ENCODE measurements around the gene LSM14B.

LSM14B gene

GRCh38 chr20:62085206-62085605 lies 37.1 kb upstream of the LSM14B start:
- WGBS (ENCODE audit: insufficient coverage) = 91% methylated on average over 8 of the region's 9 CpGs
- no peaks in the 10 kb centered on the region for H3K4me1 ChIP-seq (ENCODE audit: control extremely low read depth in 1 of 4, control insufficient read depth in 4 of 4, insufficient read depth in 4 of 4, low read length in 3 of 4)
- H3K9me3 ChIP-seq (ENCODE audit: control extremely low read depth in 1 of 5, control insufficient read depth in 4 of 5, insufficient read depth in 2 of 5, low read depth in 1 of 5, low read length in 4 of 5) = peaks cover 0 to 3% (median 0%) of the 10 kb centered on the region in 5 experiments
- H3K36me3 ChIP-seq (ENCODE audit: control insufficient read depth in 4 of 4, insufficient read depth in 4 of 4, low read length in 3 of 4) = no peaks in the 10 kb centered on the region
- H3K27ac ChIP-seq (ENCODE audit: insufficient read depth in 1 of 2, low read depth in 1 of 2, low read length in 2 of 2, poor library complexity in 1 of 2, severe bottlenecking in 2 of 2) = no peak overlapping the region
- CTCF ChIA-PET = interaction anchor here (1.1 kb wide), 1 partner anchor 9 kb away, joined by 3 read pairs; no protein-coding TSS in a partner anchor
- POLR2A ChIA-PET = interaction anchor here (1.1 kb wide), 1 partner anchor 19 kb away, joined by 3 read pairs; no protein-coding TSS in a partner anchor
- H3K4me3 ChIP-seq (ENCODE audit: control insufficient read depth in 1 of 7, extremely low read depth in 1 of 7, insufficient read depth in 4 of 7, low read depth in 2 of 7, low read length in 6 of 7) = no peak overlapping the region
- peaks cover 2 to 15% (median 2%) of the 10 kb centered on the region in 5 experiments for H3K27me3 ChIP-seq (replicated peaks in 2 of 5; ENCODE audit: control insufficient read depth in 4 of 5, insufficient read depth in 5 of 5, low read length in 4 of 5)
- no peak for DNase-seq

GRCh38 chr20:62087227-62087626 lies 35.0 kb upstream of the LSM14B start:
- H3K4me3 ChIP-seq (ENCODE audit: control insufficient read depth in 1 of 7, extremely low read depth in 1 of 7, insufficient read depth in 4 of 7, low read depth in 2 of 7, low read length in 6 of 7) = no peak overlapping the region
- peak in 2 of 3 donors; percentile 16 to 31 for DNase-seq
- no peak overlapping the region for H3K27ac ChIP-seq (ENCODE audit: insufficient read depth in 1 of 2, low read depth in 1 of 2, low read length in 2 of 2, poor library complexity in 1 of 2, severe bottlenecking in 2 of 2)
- no peaks in the 10 kb centered on the region for H3K9me3 ChIP-seq (ENCODE audit: control extremely low read depth in 1 of 5, control insufficient read depth in 4 of 5, insufficient read depth in 2 of 5, low read depth in 1 of 5, low read length in 4 of 5)
- H3K36me3 ChIP-seq (ENCODE audit: control insufficient read depth in 4 of 4, insufficient read depth in 4 of 4, low read length in 3 of 4) = no peaks in the 10 kb centered on the region
- ChIA-PET CTCF (no interaction called here), POLR2A (no interaction called here)
- H3K4me1 ChIP-seq (ENCODE audit: control extremely low read depth in 1 of 4, control insufficient read depth in 4 of 4, insufficient read depth in 4 of 4, low read length in 3 of 4) = no peaks in the 10 kb centered on the region
- H3K27me3 ChIP-seq (replicated peaks in 2 of 5; ENCODE audit: control insufficient read depth in 4 of 5, insufficient read depth in 5 of 5, low read length in 4 of 5) = peaks cover 0 to 15% (median 2%) of the 10 kb centered on the region in 5 experiments
- 48% methylated on average over 9 of the region's 11 CpGs for WGBS (ENCODE audit: insufficient coverage)

GRCh38 chr20:62087632-62088031 lies 34.6 kb upstream of the LSM14B start:
- no peak overlapping the region for H3K4me3 ChIP-seq (ENCODE audit: control insufficient read depth in 1 of 7, extremely low read depth in 1 of 7, insufficient read depth in 4 of 7, low read depth in 2 of 7, low read length in 6 of 7)
- DNase-seq = no peak
- H3K4me1 ChIP-seq (ENCODE audit: control extremely low read depth in 1 of 4, control insufficient read depth in 4 of 4, insufficient read depth in 4 of 4, low read length in 3 of 4) = no peaks in the 10 kb centered on the region
- POLR2A ChIA-PET = no interaction called here
- H3K36me3 ChIP-seq (ENCODE audit: control insufficient read depth in 4 of 4, insufficient read depth in 4 of 4, low read length in 3 of 4) = no peaks in the 10 kb centered on the region
- peaks cover 0 to 13% (median 2%) of the 10 kb centered on the region in 5 experiments for H3K27me3 ChIP-seq (replicated peaks in 2 of 5; ENCODE audit: control insufficient read depth in 4 of 5, insufficient read depth in 5 of 5, low read length in 4 of 5)
- 95% methylated on average over 15 of the region's 17 CpGs for WGBS (ENCODE audit: insufficient coverage)
- CTCF ChIA-PET = no interaction called here
- peaks cover 0 to 2% (median 0%) of the 10 kb centered on the region in 5 experiments for H3K9me3 ChIP-seq (ENCODE audit: control extremely low read depth in 1 of 5, control insufficient read depth in 4 of 5, insufficient read depth in 2 of 5, low read depth in 1 of 5, low read length in 4 of 5)
- no peak overlapping the region for H3K27ac ChIP-seq (ENCODE audit: insufficient read depth in 1 of 2, low read depth in 1 of 2, low read length in 2 of 2, poor library complexity in 1 of 2, severe bottlenecking in 2 of 2)

DNA sequence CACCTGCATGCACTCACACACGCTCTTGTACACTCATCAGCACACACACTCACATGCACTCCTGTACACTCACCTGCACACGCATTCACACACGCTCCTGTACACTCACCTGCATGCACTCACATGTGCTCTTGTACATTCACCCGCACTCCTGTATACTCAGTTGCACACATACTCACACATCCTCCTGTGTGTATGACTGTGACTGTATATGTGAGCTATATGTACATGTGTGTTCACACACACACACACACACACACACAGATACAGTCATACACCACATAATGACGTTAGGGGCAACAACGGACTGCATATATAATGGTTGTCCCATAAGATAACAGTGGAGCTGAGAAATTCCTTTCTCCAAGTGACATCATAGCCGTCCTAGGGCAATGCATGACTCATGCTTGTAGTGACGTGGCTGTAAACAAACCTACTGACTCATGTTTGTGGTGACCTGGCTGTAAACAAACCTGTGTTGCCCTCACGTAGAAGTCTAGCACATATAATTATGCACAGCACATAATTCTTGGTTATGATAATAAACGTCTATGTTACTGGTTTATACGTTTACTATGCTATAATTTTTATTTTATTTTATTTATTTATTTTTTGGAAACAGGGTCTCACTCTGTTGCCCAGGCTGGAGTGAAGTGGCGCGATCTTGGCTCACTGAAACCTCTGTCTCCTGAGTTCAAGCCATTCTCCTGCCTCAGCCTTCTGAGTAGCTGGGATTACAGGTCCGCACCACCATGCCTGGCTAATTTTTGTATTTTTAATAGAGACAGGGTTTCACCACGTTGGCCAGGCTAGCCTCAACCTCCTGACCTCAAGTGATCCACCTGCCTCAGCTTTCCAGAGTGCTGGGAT lies 33.8 kb upstream of the LSM14B start:
- Histone ChIP-seq H3K9me3 (ENCODE audit: control extremely low read depth in 1 of 5, control insufficient read depth in 4 of 5, insufficient read depth in 2 of 5, low read depth in 1 of 5, low read length in 4 of 5) (peaks cover 0 to 5% (median under 1%) of the 10 kb centered on the region in 5 experiments), H3K4me3 (ENCODE audit: control insufficient read depth in 1 of 7, extremely low read depth in 1 of 7, insufficient read depth in 4 of 7, low read depth in 2 of 7, low read length in 6 of 7) (no peak overlapping the region), H3K4me1 (ENCODE audit: control extremely low read depth in 1 of 4, control insufficient read depth in 4 of 4, insufficient read depth in 4 of 4, low read length in 3 of 4) (no peaks in the 10 kb centered on the region), H3K27ac (ENCODE audit: insufficient read depth in 1 of 2, low read depth in 1 of 2, low read length in 2 of 2, poor library complexity in 1 of 2, severe bottlenecking in 2 of 2) (no peak overlapping the region), H3K27me3 (replicated peaks in 2 of 5; ENCODE audit: control insufficient read depth in 4 of 5, insufficient read depth in 5 of 5, low read length in 4 of 5) (peaks cover 0 to 13% (median 2%) of the 10 kb centered on the region in 5 experiments), H3K36me3 (ENCODE audit: control insufficient read depth in 4 of 4, insufficient read depth in 4 of 4, low read length in 3 of 4) (no peaks in the 10 kb centered on the region)
- POLR2A ChIA-PET = no interaction called here
- peak; percentile 48 to 70 (median 58) for DNase-seq
- WGBS (ENCODE audit: insufficient coverage) = 92% methylated on average over 7 of the region's 15 CpGs
- CTCF ChIA-PET = no interaction called here

- DNase-seq = no peak
These were observed 32.9 kb upstream of the LSM14B start for GRCh38 chr20:62089393-62089792.

GRCh38 chr20:62096421-62097380 lies 25.6 kb upstream of the LSM14B start:
- no peaks in the 10 kb centered on the region for H3K36me3 ChIP-seq (ENCODE audit: control insufficient read depth in 4 of 4, insufficient read depth in 4 of 4, low read length in 3 of 4)
- ChIA-PET CTCF (no interaction called here), POLR2A (no interaction called here)
- no peak overlapping the region for H3K27ac ChIP-seq (ENCODE audit: insufficient read depth in 1 of 2, low read depth in 1 of 2, low read length in 2 of 2, poor library complexity in 1 of 2, severe bottlenecking in 2 of 2)
- no peak for DNase-seq
- H3K4me3 ChIP-seq (ENCODE audit: control insufficient read depth in 1 of 7, extremely low read depth in 1 of 7, insufficient read depth in 4 of 7, low read depth in 2 of 7, low read length in 6 of 7) = no peak overlapping the region
- H3K4me1 ChIP-seq (ENCODE audit: control extremely low read depth in 1 of 4, control insufficient read depth in 4 of 4, insufficient read depth in 4 of 4, low read length in 3 of 4) = peaks cover 0 to 2% (median 0%) of the 10 kb centered on the region in 4 experiments
- H3K9me3 ChIP-seq (ENCODE audit: control extremely low read depth in 1 of 5, control insufficient read depth in 4 of 5, insufficient read depth in 2 of 5, low read depth in 1 of 5, low read length in 4 of 5) = peaks cover 0 to 32% (median 13%) of the 10 kb centered on the region in 5 experiments
- peaks cover 0 to 3% (median 0%) of the 10 kb centered on the region in 5 experiments for H3K27me3 ChIP-seq (replicated peaks in 2 of 5; ENCODE audit: control insufficient read depth in 4 of 5, insufficient read depth in 5 of 5, low read length in 4 of 5)
- WGBS (ENCODE audit: insufficient coverage) = 85% methylated on average over 26 of the region's 30 CpGs

More at GRCh38 chr20:62089393-62089792, 32.9 kb upstream of the LSM14B start:
- Histone ChIP-seq H3K4me3 (ENCODE audit: control insufficient read depth in 1 of 7, extremely low read depth in 1 of 7, insufficient read depth in 4 of 7, low read depth in 2 of 7, low read length in 6 of 7) (no peak overlapping the region), H3K9me3 (ENCODE audit: control extremely low read depth in 1 of 5, control insufficient read depth in 4 of 5, insufficient read depth in 2 of 5, low read depth in 1 of 5, low read length in 4 of 5) (peaks cover 0 to 5% (median 3%) of the 10 kb centered on the region in 5 experiments), H3K27me3 (replicated peaks in 2 of 5; ENCODE audit: control insufficient read depth in 4 of 5, insufficient read depth in 5 of 5, low read length in 4 of 5) (peaks cover 0 to 13% (median 2%) of the 10 kb centered on the region in 5 experiments), H3K4me1 (ENCODE audit: control extremely low read depth in 1 of 4, control insufficient read depth in 4 of 4, insufficient read depth in 4 of 4, low read length in 3 of 4) (no peaks in the 10 kb centered on the region), H3K36me3 (ENCODE audit: control insufficient read depth in 4 of 4, insufficient read depth in 4 of 4, low read length in 3 of 4) (no peaks in the 10 kb centered on the region), H3K27ac (ENCODE audit: insufficient read depth in 1 of 2, low read depth in 1 of 2, low read length in 2 of 2, poor library complexity in 1 of 2, severe bottlenecking in 2 of 2) (no peak overlapping the region)
- WGBS (ENCODE audit: insufficient coverage) = 60% methylated on average over 1 of the region's 3 CpGs
- POLR2A ChIA-PET = no interaction called here
- CTCF ChIA-PET = interaction anchor here (1.1 to 1.5 kb wide), 2 partner anchors 47 to 49 kb away, joined by 4 to 6 read pairs; no protein-coding TSS in a partner anchor

Measured in common myeloid progenitor, CD34-positive (primary cell).